NCI-H128 (cell line): Measurements from ENCODE around the gene FZD2.
"Not testable (repeated sequence)": the region's sequence is repeated elsewhere in the genome, so short reads cannot be mapped to it uniquely, and the experiment has no call there.

Source experiments
- DNase-seq: peaks from one replicate; lab custom pipeline; 2025; ENCODE audit not compliant: unreplicated experiment; lab: John Stamatoyannopoulos, UW

FZD2 gene

DNA sequence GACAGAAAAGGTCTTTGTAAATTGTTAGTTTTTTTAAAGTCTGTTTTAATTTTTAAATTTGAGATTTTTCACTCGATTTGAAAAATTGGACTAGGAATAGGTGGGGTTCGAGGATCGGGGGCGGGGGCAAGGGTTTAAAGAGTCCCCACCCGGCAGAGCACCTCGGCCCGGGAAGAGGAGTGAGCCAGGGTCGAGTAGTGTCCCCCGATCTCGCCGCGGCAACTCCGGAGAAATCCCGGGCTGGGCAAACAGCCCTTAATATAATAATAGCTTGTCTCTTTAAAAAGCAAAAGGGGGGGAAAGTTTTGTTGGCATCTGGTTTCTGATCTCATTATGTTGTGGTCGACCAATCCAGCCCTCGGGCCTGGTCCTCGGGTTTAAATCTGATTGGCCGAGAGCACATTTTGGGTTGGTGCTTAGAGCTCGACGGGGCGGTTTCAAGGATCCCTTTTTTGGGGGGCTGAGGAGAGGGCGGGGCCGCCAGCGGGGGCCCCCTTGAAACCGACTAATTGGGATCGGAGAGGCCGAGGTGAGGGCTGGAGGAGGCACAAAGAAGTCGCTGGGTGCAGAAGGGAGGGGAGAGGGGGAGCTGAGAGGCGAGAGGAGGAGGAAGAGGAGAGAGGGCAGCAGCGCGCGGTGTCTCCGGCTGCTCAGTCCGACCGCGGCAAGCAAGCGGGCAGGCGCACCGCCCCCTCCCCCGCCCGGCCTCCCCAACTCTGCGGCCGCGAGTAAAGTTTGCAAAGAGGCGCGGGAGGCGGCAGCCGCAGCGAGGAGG, at the start of gene FZD2:
Gene FZD2 (plus strand): TSS at position 653 of the 775 bp plus-strand sequence. CDS start 205 bp downstream, outside the sequence.
- peak; percentile 73 for DNase-seq

DNA sequence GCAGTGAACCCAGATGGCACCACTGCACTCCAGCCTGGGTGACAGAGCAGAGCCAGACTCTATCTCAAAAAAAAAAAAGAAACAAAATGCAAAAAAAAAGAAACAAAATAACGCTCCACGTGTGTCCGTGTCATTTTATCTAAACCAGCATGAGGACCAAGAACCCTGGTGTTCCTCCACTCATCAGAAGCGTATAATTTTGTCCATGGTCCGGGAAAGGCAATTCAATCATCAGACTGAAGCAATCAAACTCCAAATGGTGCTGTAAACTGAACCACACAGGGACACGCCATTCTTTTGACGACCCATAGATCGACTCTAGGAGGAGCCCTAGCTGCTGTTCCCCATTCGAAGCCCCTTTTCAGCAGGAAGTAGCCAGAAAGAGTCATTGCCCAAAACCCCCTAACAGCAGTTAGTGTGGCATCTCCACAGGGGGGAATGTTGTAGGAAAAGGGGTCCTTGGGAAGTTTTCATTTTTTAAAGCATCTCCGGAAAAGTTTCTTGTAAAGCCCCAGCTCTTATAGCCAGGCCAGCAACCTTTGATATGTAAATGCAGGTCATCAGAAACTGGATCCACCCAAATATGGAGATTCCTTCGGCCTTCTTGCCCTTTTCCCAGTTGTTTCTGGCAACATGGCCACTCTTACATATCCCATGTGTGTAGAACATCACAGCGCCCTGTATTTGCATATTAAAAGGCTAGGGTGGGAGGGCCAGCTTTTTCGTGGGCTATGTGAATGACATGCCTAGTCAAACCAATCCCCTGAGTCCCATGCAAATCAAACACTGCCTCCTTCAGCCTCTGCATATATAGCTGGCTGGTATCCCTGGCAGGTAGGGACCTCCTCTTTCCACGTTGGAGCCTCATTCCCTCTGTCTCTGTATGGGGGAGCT, 45.8 kb upstream of the FZD2 start:
- not testable (repeated sequence) for DNase-seq

DNA sequence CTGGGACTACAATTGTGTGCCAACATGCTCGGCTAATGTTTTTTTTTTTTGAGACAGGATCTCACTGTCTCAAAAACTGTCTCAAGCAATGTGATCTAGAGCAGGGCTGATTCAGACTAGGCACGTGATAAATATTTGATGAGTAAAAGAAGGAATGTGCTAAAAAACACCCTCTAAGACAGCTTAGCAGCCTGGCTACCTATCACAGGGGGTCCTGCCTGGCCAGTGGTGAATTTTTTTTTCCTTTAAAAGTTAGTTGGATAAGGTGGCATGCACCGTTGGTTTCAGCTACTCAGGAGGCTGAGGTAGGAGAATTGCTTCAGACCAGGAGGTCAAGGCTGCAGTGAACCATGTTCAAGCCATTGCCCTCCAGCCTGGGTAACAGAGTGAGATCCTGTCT, 39.3 kb upstream of the FZD2 start:
- DNase-seq, result no peak

DNA sequence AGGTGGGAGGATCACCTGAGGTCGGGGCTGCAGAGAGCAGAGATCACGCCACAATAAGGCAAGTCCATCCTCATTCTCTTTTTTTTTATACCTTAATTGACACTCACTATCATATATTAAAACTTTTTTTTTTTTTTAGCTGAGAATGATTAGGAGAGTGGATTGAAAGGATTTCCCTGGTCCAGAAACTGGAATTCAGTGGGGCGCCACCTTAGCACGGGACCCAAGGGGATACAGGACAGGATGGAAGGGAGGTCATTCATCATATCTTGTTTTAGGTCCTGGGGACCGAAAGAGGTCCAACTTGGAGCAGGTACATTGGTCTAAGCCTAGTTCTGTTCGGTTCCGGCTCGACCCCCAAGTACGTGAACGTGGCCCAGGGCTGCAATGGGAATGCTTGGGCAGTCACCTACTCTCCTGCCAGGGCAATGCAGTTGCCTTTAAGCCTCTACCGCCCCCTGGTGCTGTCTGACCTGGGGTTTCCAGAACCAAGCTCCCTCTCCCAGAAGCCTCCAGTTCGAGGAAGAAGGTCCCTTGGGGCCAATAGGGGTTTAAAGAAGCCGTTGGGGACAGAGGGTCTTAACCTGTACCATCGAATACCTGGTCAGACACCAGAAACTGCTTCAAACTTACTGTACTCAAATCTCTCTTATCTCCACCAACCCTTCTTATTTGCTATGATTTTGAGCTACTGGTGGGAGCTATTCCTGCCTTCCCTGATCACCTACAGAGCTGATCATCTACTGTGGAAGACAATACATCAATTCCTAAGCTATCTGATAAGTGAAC, 34.2 kb upstream of the FZD2 start:
- DNase-seq, result no peak

DNA sequence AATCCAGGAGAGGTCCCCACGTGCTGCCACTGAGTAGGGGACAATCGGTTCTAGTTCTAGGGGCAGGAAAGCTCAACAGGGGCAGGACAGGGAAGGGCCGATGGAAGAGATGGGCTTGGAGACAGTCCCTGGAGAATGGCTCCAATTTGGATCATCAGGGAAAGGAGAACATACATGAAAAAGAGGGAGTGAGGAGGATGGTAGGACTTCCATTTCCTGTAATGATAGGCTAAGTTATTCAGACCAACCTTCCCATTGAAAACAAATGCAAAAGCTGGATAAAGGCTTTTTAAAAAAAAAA, 33.7 kb upstream of the FZD2 start:
- no peak for DNase-seq

DNA sequence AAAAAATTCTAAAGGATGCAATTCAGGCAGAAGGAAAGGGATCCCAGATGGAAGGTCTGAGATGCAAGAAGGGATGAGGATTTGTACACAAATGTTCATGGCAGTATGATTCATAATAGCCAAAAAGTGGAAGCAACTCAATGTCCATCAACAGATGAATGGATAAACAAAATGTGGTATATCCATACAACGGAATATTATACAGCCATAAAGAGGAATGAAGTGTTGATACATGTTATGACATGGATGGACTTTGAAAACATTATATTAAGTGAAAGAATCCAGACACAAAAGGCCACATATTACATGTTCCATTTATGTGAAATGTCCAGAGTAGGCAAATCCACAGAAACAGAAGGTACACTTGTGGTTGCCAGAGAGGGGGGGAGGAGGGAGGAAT, 30.2 kb upstream of the FZD2 start:
- DNase-seq, result no peak

DNA sequence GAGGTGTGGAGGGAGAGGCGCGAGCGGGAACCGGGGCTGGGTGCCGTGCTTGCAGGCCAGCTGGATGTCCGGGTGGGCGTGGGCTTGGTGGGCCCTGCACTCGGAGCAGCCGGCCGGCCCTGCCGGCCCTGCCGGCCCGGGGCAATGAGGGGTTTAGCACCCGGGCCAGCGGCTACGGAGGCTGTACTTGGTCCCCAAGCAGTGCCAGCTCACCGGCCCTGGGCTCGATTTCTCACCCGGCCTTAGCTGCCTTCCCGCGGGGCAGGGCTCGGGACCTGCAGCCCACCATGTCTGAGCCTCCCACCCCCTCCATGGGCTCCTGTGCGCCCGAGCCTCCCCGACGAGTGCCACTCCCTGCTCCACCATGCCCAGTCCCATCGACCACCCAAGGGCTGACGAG, 29.3 kb upstream of the FZD2 start:
- DNase-seq, result no peak

DNA sequence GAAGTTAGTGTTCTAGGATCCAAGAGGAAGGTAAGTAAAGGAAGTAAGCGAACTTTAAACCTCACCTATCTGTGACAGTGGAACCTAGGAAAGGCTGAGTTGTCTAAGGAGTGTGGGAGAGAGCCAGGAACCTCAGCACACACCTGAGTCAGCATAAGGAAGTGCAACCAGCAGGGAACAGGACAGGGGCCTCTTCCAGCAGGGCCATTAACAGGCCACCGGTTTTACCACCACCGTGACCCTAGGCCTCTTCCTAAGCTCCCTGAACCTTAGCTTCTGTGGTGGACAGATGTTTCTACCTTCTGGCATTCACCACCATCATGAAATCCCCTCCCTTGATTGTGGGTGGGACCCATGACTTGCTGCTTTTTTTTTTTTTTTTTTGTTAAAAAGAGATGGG, 27.4 kb upstream of the FZD2 start:
- DNase-seq, result no peak

DNA sequence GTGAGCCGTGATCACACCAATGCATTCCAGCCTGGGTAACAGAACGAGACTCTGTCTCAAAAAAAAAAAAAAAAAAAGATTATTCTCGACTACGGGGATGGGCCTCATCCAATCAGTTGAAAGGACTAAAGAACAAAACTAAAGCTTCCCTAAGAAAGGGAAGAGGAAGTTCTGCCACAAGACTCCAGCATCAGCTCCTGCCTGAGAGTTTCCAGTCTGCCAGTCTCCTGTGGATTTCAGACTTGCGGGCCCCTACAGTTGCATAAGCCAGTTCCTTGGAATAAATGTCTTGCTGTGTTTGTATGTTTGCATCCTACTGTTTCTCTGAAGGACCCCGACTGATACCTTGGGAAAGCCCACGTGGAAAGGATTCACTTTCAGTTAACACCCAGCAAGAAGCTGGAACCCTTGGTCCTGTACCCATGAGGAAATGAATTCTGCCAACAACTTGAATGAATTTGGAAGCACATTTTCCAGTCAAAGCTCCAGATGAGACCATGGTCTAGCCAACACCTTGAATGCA, 26.3 kb upstream of the FZD2 start:
- no peak for DNase-seq

DNA sequence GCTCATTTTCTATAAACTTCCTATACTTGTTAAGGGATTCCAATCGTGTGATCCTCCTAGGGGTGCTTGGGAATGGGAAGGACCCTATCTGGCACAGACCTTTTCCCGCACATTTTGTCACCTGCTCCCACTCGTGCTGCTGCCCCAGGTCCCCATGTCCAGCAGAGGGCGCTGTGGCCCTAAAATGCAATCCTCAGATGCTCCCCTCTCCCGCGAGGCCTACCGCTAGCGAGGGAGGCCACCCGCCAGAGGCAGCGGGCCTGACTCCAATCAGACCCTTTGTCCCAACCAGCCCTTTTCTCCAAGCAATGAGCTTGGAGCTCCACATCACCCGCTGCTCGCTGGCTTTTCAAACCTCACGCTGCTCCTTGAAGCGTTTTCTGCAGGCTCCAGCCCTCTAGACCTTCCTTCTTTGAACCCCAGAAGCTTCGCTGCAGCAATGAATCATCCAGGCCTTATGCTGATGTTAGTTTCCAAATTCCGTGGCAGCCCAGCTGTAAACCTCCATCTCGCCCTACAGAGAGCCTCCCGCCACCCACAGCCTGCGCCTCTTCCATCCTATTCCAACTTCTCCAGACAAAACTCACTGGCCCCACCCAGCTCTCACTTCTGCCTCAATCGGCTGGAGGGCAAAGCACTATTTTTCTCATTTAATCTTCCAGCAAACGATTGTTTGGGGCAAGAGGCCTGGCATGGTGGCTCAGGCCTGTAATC, 23.6 kb upstream of the FZD2 start:
- peak; percentile 68 for DNase-seq

DNA sequence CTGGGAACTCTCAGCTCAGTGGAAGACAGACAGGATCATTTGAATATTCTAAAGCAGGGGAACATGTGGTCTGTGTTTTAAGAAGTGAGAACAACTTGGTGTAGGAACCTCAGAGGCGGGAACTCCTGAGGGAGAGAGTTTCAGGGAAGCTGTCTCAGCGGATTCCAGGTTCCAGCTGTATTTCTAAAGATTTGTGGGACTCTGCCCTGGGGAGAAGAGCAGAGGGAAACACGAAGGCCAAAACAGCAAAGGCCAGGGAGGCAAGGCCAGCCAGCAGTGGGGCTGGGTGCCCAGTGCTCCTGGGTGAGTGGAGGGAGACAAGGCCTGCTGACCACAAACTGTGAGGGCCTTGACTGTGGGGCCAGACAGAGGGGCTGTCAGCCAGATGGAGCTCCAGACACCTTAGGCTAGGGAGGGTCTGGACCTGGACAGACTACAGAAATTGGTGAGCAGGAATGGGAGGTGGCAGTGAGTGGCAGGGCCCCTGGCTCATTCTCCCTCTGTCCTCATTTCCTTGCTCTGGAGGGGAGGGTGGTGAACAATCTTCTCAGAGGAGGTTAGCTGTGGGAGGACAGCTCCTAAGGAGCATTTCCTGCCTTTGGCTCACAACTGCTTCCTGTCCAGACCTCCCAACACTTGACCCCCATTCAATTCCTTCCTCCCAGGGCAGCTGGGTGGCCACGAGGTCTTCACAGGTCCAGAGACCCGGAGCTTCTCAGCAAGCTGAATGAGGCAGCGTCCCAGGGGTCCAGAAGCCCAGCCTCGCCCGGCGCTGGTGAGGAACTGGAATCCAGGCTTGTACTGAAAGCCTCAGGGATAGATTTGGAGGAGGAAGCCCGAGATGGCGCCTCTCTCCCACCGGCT, 21.0 kb upstream of the FZD2 start:
- DNase-seq, result no peak

DNA sequence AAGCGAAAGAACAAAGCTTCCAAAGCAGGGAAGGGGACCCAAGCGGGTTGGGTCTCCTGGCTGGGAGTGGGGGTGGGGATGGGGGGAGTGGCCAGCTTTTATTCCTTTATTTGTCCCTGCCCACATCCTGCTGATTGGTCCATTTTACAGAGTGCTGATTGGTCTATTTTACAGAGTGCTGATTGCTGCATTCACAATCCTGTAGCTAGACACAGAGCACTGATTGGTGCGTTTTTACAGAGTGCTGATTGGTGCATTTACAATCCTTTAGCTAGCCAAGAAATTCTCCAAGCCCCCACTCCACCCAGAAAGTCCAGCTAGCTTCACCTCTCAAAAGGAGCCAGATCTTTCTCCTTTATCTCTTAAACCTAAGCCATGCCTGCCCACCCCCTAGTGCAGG, 19.4 kb upstream of the FZD2 start:
- DNase-seq, result not testable (repeated sequence)

DNA sequence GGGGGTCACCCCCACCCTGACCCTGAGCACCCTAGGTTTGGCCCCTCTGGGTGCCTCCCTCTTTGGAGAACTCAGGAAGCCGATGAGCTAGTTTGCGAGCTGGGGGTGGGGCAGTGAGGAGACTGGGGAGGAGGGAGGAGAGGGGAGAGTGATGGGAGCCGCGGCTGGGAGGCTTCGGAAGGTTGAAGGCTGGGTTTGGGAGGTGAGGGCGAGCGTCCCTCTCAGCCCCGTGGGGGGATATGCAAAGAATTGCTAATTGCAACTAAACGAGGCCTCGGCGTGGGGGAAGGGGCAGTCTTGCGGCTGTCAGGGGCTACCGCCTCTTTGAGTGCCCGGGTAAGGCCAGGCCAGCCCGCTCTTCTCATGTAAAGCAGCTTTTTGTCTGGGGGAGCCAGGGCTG, 17.6 kb upstream of the FZD2 start:
- DNase-seq, result no peak

DNA sequence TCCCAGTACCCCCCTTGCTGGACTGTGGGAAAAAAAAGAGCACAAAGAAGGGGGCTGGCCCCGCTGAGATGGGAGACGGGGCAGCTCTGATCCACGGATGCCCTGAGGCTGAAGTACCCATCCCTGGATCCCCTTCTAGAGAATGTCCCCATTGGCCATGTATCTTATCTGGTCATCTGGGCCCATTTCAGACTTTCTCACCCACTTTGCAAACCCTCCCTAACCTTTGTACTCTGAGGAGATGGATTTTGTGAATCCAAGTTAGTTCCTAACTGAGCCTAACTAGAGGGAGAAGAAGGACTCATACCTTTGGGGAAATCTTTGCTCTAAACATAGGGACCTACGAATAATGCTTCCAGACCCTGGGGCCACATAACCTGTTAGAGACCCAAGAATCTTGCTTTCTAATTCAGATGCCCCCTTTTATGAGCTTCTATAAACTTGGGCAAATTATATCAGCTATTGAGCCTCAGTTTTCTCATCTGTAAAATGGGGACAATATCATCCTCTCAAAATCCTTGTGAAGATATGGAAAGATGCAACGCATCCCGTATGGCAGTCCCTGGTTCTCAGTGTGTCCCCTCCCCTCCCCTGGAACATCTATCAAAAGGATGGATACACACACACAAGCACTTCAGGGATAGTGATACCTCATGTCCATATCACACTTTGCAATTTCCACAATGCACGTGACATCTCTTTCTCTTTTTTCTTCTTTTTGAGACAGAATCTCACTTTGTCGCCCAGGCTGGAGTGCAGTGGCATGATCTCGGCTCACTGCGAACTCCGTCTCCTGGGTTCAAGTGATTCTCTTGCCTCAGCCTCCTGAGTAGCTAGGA, 16.8 kb upstream of the FZD2 start:
- DNase-seq, result no peak

DNA sequence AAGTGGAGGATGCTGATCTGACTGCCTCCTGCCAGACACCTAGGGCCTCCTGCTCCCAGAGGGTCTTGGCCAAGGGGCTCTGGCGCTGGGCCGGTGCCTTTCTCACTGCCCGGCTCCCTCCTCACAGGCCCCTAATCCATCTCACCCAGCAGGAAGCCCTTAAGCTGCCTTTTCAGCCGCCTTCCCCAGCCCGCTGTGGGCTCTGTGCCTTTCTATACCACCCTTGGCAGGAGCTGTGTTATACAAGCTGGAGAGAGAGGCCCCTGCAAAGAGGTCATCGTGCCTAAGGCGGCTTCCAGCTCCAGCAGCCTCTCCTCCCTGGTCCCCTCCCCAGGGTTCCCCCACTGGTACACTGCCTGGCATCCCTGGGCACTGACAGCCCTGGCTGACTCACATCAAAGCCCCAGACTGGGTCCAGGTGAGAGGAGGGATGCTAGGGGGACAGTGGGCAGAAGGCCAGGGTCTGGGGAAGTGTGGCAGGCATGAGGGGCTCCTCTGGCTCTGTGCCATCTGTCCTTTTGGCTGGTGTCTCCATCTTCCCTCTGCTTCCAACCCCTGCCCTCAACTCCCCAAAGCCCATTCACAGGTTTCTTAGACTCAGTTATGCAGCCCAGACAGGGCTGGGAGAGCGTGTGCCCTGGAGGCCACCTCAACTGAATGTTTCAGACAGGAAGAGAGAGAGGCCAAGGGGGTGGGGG, 15.3 kb upstream of the FZD2 start:
- DNase-seq, result no peak

DNA sequence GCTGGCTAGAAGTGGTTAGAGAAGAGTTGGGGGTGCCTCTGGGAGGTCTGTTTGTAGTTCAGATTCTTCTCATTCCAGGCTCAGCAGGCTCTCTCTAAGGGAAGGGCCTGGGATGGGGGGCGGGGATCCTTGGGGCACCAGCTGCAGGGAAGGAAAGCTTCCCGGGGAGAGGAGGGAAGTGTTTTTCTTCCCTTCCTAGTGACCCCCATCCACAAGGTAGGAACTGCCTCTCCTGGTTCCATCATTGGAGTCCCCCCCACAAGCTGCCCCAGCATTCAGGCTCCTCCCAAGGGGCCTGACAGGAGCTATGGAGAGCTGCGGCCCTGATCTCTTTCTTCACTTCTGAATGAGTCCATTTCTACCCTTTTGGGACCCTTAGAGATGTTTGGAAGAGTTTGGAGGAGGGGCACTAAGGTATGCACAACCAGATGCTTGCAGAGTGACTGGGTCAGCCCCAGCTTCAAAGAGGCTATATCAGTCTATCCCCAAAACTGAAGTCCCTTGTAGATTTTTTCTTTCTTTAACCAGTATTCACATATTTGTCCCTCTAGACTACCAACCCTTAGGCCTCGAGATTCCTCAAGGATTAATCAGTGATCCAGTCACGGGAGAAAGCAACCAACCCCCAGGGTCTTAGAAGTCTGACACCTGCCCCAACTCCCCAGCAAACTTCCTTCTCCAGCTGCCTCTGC, 13.9 kb upstream of the FZD2 start:
- DNase-seq, result no peak

DNA sequence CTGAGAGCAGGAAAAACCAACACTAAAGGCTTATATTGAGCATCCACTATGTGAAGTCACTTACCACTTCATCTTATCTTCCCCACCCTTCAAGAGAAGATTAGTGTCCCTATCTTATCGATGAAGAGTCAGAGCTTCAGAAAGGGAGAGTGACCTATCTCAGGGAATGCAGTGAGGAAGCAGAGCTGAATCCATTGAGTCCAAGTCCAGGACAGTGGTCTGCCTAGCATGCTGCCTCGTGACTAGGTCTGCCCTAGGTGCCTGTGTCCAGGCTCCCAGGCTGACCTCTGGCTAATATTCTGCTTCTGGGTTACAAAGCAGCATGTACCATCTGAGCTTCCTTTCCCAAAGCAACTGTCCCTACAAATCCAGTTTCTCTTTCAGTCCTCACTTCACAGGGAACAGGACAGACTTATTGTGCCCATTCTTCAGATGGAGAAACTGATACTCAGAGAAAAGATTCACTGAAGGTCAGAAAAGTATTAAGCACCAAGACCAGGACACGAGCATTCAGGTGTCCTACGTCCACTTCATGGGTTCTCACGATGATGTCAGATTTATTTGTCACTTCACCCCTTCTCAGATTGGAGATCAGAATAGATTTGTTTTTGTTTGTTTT, 13.3 kb upstream of the FZD2 start:
- no peak for DNase-seq
